NCI-H2081 treated with DMSO at 0.1 percent for 48 hours (cell line): Measurements from ENCODE around the gene ZNF792.
"Not testable (repeated sequence)": the region's sequence is repeated elsewhere in the genome, so short reads cannot be mapped to it uniquely, and the experiment has no call there.

Source experiments
- DNase-seq: peaks from one replicate; lab custom pipeline; 2025; lab: John Stamatoyannopoulos, UW

Gene ZNF792

DNA sequence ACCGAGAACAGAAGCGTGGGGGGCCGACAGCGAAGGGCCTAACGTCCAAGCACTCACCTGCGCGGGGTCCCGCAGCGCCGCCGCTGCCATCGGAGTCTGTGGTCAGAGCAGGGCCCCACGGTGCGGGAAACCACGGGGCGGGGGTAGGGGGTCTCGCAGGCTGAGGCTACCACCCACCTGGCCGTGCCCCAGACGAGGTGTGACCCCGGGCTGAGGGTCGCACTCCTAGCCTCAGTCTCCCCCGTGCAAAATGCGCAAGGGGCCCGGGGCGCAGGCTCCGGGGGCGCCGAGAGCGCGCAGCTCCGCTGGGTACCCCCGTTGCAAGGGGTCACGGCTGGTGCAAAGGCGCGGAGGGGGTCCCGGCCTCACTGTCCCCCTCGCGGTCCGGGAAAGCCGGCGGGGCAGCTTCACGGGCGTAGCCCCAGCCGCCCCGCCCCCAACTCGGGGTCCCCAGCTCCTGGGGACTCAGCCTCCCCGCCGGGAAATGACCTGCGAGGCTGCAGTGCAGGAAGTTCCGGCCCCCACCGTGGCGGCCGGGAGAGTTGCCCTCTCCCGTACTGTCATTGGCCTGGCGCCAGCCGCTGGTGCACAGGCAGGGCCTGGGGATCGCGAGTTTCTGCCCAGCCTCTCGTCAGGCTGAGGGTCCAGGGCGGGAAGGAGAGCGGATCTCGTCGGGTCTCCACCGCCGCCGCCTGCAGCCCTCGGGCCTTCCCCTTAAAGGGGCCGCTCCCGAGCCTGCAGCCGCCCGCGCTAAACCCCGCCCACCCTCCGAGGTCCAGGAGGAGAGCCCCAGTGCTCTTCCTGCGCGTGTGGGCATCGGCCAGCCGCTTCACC lies at the start of gene ZNF792:
Gene ZNF792 (minus strand): TSS at position 657 of the 834 bp plus-strand sequence. CDS start 567 bp downstream, at position 90.
- DNase-seq, result no peak

DNA sequence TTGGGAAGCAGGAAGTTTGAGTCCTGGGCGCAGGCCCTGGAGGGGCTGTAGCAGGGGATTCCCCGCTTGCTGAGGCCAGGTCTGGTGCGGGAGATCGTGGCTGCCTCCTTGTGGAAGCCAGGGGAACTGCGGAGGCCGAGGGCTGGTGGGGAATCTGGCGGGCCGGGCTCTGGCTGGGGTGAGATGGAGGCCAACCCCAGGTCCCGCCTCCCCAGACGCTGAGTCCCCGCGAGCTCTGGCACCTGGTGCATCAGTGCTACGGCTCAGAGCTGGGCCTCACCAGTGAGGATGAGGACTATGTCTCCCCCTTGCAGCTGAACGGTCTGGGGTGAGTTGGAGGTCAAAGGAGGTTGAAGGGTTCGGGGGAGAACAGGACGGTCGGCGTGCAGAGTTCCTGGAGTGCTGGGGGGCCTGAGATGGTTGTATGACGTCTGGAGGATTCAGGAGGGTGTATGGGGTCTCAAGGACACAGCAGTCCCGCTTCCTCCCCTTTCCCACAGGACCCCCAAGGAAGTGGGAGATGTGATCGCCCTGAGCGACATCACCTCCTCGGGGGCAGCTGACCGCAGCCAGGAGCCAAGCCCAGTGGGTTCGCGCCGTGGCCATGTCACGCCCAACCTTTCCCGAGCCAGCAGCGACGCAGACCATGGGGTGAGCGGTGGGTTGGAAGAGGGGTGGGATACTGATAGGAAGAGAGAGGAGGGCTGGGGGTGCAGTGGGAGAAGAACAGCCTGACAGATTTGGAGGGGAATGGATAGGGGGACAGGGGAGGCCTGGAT lies 49.2 kb upstream of the ZNF792 start:
- DNase-seq, result no peak

DNA sequence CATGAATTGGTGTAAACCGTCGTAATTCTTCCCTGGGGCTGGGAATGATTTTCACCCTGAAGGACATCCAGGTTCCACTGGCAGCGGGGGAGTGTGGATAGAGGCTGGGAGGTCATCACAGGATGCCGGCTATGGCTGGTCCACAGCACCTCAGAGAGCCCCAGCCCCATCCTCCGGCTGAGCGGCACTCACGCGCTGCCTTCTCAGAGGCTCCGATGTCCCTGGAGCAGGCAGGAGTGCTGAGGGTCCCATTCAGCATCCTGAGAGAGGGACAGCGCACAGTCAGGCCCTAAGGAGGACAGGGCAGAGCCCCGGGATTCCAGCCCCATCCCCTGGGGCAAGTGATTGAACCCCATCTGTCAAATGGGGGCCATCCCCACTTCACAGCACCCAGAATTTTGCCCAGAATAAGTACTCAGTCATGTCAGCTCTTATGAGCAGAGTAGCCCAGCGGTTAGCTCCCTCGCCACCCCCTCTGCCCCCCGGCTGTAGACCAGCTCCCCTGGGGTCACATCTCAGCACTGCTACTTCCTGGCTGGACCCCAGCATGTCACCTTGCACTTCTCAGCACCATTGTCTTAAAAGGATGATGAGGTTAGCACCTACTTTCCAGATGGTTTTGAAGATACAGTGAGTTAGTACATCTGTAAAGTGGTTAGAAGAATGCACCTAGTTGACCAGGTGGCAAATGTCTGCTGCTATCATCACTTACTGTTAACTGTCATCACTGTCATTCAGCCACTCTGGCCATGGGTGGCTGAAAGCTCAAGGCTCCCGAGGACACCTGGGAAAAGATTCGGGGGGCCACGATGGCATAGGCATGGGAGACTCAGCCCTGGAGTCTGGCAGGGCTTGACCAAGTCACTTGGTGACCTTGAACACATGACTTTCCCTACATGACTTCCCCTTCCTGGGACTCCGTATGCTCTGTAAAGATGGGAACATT lies 48.0 kb upstream of the ZNF792 start:
- no peak for DNase-seq

DNA sequence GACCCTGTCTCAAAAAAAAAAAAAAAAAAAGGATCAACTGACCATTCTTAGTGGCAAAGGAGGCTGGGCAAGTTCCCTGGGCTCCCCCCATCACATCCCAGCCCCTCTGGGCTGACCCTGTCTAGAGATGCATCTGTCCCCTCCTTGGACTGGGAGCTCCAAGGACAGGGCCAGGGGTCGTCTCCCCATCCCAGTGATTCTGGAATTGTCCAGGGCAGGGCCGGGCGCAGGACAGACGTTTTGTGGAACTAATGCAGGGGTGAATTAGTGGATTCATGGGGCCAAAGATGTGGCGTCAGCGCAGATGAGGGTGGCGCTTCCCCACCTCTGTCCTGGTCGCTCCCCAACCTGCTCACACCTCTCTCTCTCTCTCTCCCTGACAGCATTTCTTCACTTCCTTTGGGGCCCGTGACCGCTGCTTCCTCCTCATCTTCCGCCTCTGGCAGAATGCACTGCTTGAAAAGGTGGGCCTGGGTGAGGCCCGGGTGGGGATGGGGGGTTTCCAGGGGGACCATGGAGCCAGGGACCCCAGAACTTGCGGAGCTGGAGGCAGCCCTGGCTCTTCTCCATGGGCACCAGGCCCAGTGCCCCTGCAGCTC lies 47.2 kb upstream of the ZNF792 start:
- no peak for DNase-seq

DNA sequence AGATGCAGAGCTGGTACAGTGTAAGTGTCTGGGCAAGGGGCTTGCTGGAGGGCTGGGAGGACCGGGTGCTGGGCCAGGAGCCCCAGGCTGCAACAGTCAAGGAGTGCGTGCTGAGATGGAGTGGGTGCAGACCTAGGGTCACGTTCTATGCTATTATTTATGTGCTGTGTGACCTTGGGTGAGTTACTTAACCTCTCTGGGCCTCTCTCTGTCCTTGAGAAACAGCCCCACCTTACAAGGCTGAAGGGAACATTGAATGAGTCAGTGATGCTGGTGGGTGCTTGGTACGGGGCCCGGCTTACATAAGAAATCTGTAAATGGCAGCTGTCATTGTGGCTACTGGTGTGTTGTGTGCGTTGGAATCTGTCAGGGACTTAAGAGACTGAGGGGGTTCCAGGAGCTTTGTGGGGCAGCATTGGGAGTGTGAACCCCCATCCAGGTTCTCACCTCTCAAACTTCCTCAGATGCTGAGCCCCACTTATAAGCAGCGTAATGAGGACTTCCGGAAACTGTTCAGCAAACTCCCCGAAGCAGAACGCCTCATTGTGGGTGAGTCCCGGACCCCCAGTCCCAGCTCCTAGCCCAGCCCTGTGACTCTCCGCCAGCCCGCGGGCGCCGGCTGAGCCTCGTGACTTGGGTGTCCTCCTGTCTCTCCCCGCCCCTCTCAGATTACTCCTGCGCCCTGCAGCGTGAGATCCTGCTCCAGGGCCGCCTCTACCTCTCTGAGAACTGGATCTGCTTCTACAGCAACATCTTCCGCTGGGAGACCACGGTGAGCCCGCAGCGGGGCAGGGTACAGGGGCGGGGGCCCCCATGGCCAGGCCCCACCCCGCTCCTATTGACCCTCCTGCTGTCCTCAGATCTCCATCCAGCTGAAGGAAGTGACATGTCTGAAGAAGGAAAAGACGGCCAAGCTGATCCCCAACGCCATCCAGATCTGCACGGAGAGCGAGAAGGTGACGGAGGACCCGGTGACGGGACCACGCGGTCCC lies 45.7 kb upstream of the ZNF792 start:
- DNase-seq, result no peak

DNA sequence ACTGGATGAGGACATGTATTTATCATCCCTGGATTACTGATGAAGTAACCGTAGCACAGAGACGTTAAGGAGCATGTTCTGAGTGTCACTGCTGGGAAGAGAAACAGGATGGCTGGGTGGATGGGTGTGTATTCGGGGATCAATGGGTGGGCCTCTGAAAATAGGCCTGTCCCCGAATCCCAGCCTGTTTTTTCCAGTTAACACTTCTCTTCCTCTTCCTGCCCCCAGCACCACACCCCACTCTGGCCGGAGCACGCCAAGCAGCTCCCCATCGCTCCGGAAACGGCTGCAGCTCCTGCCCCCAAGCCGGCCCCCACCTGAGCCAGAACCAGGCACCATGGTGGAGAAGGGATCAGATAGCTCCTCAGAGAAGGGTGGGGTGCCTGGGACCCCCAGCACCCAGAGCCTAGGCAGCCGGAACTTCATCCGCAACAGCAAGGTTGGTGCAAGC lies 44.9 kb upstream of the ZNF792 start:
- no peak for DNase-seq

DNA sequence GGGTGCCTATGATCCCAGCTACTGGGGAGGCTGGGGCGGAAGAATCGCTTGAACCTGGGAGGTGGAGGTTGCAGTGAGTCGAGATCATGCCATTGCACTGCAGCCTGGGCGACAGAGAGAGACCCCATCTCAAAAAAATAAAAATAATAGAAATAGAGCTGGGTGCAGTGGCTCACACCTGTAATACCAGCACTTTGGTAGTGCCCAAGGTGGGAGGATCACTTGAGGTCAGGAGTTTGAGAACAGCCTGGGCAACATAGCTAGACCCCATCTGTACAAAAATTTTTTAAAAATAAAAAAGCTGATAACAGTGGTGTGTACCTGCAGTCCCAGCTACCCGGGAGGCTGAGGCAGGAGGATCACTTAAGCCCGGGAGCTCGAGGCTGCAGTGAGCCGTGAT lies 43.4 kb upstream of the ZNF792 start:
- DNase-seq, result not testable (repeated sequence)

DNA sequence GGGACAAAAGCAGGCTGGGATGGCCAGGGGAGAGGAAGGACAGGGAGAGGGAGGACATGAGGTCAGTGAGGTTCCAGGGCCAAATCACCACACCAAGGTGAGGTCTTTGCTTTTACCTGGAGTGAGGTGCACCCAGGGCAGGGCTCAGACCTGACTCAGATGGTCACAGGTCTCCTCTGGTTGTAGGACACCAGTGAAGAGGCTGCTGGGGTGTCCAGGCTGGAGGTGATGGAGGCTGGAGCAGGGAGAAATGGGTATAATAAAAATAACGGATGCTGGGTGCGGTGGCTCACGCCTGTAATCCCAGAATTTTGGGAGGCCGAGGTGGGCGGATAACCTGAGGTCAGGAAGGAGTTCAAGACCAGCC lies 43.0 kb upstream of the ZNF792 start:
- no peak for DNase-seq

DNA sequence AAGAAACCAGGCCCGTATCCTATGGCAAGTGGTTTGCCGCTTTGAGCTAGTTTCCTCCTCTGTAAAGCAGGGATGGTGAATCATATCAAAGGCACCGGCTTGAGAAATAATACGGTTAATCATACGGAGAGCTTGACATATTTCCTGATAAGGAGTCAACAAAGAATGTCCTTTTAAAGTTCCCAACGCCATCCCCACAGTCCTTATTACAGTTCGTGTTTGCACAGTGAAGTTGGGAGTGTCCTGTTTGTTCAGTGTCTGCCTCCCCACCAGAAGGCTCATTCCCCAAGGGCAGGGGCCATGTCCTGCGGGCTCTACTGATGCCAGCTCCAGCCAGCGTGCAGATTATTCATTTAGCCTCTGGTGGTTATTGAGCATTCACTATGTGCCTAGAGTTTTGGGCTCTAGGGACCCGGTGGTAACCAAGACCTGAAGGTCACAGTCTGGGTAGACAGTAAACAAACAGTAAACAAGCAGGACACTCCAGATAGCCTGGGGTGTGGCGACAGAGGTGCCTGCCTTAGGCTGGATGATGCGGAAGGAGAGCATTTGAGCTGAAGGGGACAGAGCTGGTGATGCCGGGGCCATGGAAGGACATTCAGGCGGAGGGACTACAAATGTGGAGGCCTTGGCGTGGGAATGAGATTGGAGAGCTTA lies 42.4 kb upstream of the ZNF792 start:
- no peak for DNase-seq

DNA sequence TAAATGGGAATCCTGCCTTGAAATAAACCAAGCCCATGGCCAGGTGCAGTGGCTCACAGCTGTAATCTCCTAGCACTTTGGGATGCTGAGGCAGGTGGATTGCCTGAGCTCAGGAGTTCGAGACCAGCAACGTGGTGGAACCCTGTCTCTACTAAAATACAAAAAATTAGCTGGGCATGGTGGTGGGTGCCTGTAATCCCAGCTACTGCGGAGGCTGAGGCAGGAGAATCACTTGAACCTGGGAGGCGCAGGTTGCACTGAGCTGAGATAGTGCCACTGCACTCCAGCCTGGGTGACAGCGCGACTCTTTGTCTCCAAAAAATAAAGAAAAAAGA lies 41.9 kb upstream of the ZNF792 start:
- not testable (repeated sequence) for DNase-seq

DNA sequence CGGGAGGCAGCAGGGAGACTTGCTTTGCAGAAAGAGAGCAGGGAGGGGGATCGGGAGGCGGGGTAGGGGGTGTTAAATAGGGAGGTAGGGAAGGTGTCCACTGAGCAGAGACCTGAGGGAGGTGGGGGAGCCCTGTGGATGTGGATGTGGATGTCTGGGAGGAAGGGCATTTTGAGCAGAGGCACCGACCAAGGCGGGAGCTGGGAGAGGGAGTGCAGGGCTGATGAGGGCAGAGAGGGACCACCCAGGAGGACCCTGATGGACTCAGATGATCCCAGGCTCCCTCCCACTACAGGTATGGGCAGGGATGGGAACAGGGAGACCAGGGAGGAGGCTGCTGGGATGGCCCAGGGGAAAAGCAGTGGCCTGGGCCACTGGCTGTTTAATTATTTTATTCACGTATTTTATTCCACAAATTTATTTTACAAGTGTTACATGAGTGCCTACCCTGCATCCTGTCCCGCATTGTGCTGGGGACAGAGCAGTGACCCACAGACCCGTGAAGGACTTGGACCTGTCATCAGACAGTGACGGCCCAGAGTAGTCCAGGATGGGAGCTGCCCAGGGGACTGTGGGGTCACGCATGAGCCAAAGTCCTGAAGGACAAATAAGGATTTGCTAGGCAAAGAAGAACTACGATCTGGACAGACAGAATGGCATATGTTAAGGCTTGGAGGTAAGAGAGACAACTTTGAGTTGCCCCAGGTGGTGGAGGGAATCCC lies 41.4 kb upstream of the ZNF792 start:
- no peak for DNase-seq

DNA sequence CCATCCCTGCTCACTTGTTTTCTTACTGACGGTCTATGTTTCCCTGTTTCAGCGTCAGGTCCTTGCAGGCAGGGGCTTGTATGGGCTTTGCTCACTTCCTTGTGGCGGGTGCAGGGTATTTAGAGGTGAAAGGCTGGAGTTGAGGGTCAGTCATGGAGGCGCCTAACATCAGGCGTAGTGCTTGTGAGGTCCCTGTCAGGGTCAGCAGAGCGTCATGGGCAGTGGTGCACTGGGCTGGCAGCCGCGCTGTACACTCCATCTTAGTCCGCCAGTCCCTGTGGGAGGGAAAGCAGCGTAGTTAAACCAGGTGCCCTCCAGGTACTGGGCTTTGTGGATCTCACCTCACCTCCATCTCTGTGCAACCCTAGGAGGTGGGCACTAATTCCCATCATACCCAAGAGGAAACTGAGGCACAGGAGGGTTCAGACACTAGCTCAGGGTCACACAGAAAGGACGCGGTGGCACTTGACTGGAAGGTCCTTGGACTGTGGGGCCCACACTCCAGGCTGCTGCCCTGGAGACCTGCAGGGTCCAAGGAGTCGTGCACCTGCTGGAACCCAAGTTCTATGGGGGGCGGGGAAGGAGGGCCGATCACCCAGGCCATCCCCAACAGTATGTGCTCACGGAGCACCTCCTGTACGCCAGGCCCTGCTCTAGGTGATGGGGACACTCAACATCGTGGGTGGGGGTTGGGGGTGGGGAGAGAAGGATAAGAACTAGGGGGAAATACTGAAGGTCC lies 40.7 kb upstream of the ZNF792 start:
- no peak for DNase-seq

DNA sequence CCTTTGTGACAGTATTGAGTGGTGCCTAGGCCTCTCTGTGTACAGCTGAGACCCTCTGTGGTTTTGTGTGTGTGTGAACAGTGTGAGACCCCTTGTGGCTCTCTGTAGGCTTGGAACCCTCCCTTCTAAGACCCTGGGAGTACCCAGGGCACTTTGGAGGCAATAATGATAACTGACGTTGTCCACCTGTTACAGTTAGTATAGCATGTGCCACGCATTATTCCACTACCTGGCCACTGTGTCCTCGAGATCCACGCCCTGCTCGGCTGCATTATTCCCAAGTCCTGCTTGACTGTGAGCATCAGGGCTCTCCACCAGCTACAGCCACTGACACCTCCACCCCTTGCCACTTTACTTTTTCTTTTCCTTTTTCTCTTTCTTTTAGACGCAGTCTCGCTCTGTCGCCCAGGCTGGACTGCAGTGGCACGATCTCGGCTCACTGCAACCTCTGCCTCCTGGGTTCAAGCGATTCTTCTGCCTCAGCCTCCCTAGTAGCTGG lies 38.1 kb upstream of the ZNF792 start:
- DNase-seq, result no peak

DNA sequence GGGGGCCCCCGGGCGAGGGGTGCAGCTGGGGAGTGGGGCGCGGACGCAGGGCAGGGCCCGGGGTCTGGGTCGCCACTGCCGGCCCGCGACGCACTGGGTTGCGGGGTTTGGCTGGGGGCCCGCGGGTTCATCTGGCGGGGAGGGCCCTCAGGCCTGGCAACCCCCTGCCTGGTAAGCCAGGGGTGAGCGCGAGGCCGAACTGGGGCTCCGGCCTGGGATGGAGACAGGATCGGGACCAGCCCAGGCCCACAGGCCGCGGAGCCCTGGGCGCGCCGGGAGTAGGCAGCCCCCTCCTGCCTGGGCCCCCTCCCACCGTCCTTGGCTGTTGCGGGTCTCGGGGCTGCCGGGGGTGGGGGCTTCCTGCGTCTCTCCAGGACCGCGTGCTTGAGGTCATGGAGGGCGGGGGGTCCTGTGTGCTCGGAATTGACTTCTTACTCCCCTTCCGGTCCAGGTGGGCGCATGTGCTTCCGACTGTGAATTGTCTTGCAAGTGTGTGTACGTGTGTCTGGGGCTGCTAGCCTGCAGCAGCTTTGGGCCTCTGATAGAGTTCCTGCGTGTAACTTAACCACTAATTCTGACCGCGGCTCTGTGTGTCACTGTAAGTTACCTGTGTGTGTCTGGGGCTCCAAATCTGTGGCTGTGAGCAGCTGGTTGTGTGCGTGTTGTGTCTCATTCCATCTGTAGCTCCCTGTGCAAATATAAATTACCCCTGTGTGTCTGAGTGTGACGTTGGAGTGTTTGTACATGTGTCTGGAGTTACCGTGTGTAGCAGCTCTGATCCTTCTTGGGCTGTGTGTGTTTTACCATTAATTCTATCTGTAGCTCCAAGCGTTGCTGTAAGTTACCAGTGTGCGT lies 36.8 kb upstream of the ZNF792 start:
- DNase-seq, result no peak

DNA sequence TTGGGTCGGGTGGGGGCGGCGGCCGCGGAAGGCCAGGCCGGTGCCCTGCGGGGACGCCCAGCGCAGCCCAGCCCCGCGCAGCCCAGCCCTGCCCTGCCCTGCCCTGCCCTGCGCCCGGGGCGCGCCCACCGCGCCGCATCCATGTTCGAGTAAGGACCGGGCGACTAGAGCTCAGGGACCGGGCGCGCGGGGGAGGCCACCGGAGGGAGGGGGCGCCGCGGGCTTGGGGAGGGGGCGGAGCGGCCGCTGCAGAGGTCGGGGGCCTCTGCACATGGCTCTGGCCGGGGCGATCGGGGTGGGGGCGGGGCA lies 36.3 kb upstream of the ZNF792 start:
- no peak for DNase-seq

DNA sequence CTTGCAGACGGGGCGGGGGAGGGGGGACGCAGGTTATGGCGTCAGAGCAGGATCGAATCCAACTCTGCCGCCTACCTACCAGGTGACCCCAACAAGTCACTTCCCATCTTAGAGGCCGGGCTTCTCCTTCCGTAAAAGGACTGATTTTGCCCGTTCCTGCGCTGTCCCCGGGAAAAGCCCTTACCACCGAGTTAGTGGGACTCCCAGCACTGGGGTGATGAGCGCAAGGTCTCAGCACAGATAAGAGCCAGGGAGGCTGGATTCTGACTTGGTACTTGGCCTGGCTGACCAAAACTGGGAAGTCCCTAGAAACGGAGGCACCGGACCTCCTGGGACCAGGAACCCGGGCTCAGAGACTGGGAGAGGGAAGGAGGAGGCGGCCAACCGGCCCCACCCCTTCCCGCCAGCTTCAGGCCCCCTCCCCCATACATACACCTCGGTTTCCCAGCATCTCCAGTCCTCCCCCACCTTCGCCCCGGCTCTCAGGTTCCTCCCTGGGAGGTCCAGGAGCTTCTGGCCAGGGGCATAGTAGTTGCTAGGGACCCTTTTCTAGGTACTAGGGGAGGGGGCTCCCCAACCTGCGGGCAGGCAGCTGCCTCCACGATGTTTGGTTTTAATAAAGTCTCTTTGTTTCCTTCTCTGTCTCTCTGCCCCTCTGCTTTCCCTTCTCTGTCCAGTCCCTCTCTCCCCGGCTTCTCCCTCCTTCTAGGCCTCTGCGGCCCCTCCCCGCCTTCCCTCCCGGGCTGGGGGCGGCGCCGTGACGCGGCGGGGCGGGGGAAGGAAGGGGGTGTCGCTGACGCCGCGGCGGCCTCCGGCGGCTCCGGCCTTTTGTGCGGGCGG lies 35.7 kb upstream of the ZNF792 start, which contains the start of gene GRAMD1A:
Gene GRAMD1A (plus strand): TSS at position 826 of the 840 bp plus-strand sequence. CDS start 156 bp downstream, outside the sequence.
- no peak for DNase-seq
